Progenitor cell of endocrine pancreas (in vitro differentiated cells): ENCODE results near the gene RPS6KA1. TPM values are rescaled to one million over a fixed set of nuclear protein-coding genes. Genes with fewer than 3 reads are reported as not detected.

Experiments
- DNase-seq: peaks from one replicate; pipeline ENCODE4 v3.0.0; 2021; ENCODE audit warnings: low spot score; ENCODE audit not compliant: unreplicated experiment
- H3K27ac Mint-ChIP-seq: 2 replicates; pipeline ENCODE4 v1.8.0; 2021; ENCODE audit warnings: mild to moderate bottlenecking, moderate library complexity, mixed read lengths
- H3K27me3 Mint-ChIP-seq: 2 replicates; pipeline ENCODE4 v1.8.0; 2021; ENCODE audit warnings: mixed read lengths
- H3K36me3 Mint-ChIP-seq: 2 replicates; pipeline ENCODE4 v1.8.0; 2022; ENCODE audit warnings: mixed read lengths; ENCODE audit not compliant: insufficient read depth
- H3K4me1 Mint-ChIP-seq: 2 replicates; pipeline ENCODE4 v1.8.0; 2021; ENCODE audit warnings: low read depth, mixed read lengths
- H3K4me3 Mint-ChIP-seq: 2 replicates; pipeline ENCODE4 v1.8.0; 2021; ENCODE audit warnings: low read depth, mild to moderate bottlenecking, moderate library complexity, mixed read lengths
- H3K9me3 Mint-ChIP-seq: 2 replicates; pipeline ENCODE4 v1.8.0; 2021; ENCODE audit warnings: low read depth, mixed read lengths
- total RNA-seq: library from RNA; stranded (reverse); gene quantifications from 2 replicates; pipeline ENCODE4 v1.2.1, GENCODE V29; 2021
- TF ChIP-seq, protein P1 (sequence below): fragments of 200-600 bp; sonication (generic); IDR thresholded peaks from one replicate; pipeline ENCODE4 v1.5.0; 2021; ENCODE audit warnings: antibody characterized with exemption, mild to moderate bottlenecking; ENCODE audit not compliant: unreplicated experiment

The RPS6KA1 gene
- total RNA-seq, 1 donor from 2014 or later, result 26.7 TPM

GRCh38 chr1:26522073-26522472 lies 7.5 kb upstream of the RPS6KA1 start:
- TF ChIP-seq, protein P1, sequence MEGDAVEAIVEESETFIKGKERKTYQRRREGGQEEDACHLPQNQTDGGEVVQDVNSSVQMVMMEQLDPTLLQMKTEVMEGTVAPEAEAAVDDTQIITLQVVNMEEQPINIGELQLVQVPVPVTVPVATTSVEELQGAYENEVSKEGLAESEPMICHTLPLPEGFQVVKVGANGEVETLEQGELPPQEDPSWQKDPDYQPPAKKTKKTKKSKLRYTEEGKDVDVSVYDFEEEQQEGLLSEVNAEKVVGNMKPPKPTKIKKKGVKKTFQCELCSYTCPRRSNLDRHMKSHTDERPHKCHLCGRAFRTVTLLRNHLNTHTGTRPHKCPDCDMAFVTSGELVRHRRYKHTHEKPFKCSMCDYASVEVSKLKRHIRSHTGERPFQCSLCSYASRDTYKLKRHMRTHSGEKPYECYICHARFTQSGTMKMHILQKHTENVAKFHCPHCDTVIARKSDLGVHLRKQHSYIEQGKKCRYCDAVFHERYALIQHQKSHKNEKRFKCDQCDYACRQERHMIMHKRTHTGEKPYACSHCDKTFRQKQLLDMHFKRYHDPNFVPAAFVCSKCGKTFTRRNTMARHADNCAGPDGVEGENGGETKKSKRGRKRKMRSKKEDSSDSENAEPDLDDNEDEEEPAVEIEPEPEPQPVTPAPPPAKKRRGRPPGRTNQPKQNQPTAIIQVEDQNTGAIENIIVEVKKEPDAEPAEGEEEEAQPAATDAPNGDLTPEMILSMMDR, result no peak
- no peak overlapping the region for H3K27ac Mint-ChIP-seq
- no peak for DNase-seq
- no peaks in the 10 kb centered on the region for H3K36me3 Mint-ChIP-seq
- no peaks in the 10 kb centered on the region for H3K4me1 Mint-ChIP-seq
- peaks cover 23% of the 10 kb centered on the region for H3K27me3 Mint-ChIP-seq
- no peaks in the 10 kb centered on the region for H3K9me3 Mint-ChIP-seq
- no peak overlapping the region for H3K4me3 Mint-ChIP-seq

DNA sequence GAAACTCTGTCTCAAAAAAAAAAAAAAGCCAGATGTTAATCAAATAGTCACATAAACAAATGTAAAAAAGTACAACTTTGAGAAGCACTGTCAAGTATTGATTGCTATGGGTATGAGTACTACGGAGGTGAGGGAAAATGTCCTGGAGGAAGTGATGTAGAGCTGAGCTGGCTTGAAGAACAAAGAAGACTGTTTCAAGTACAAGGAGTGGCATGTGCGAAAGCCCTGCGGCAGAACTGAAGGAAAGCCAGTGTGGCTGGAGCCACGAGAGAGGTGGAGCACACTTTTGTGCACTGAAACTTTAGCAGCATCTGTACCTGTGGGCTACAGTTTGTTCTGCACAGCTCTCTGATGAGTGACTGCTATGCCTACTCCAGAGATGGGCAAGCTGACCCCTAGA lies 5.4 kb upstream of the RPS6KA1 start:
- TF ChIP-seq, protein P1, result no peak
- Mint-ChIP-seq H3K27me3 (peaks cover 26% of the 10 kb centered on the region), H3K36me3 (no peaks in the 10 kb centered on the region), H3K9me3 (no peaks in the 10 kb centered on the region), H3K27ac (peak overlapping the region; percentile 54), H3K4me1 (peaks cover 2% of the 10 kb centered on the region), H3K4me3 (no peak overlapping the region)
- no peak for DNase-seq

DNA sequence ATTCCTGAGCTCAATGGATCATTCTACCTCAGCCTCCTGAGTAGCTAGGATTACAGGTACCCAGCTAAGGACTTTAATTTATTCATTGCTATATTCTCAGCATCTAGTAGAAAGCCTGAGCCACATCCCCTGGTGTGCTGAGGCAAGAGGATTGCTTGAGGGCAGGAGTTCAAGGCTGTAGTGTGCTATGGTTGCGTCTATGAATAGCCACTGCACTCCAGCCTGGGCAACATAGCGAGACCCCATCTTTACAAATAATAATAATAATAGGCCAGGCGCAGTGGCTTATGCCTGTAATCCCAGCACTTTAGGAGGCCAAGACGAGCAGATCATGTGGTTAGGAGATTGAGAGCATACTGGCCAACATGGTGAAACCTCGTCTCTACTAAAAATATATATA lies 3.3 kb upstream of the RPS6KA1 start:
- Mint-ChIP-seq H3K4me3 (no peak overlapping the region), H3K36me3 (no peaks in the 10 kb centered on the region), H3K4me1 (peaks cover 13% of the 10 kb centered on the region), H3K27ac (no peak overlapping the region), H3K27me3 (peaks cover 21% of the 10 kb centered on the region), H3K9me3 (no peaks in the 10 kb centered on the region)
- TF ChIP-seq, protein P1, result no peak
- DNase-seq, result no peak

DNA sequence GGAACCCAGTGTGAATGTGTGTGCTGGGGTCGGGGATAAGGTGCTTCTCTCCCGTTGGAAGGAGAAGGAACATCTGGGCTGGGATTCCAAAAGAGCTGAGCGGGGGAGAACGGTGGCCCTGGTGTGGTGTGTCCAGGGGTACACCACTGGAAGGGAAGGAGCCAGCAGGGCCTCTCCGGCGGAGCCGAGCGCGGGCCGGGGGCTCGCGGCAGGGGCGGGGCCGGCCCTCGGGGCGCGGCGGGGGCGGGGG lies 231 bp upstream of the RPS6KA1 start:
- Mint-ChIP-seq H3K9me3 (no peaks in the 10 kb centered on the region), H3K36me3 (no peaks in the 10 kb centered on the region), H3K27me3 (peaks cover 10% of the 10 kb centered on the region), H3K4me1 (peaks cover 15% of the 10 kb centered on the region), H3K4me3 (peak overlapping the region; percentile 78), H3K27ac (peak overlapping the region; percentile 94)
- TF ChIP-seq, protein P1, result no peak
- no peak for DNase-seq

DNA sequence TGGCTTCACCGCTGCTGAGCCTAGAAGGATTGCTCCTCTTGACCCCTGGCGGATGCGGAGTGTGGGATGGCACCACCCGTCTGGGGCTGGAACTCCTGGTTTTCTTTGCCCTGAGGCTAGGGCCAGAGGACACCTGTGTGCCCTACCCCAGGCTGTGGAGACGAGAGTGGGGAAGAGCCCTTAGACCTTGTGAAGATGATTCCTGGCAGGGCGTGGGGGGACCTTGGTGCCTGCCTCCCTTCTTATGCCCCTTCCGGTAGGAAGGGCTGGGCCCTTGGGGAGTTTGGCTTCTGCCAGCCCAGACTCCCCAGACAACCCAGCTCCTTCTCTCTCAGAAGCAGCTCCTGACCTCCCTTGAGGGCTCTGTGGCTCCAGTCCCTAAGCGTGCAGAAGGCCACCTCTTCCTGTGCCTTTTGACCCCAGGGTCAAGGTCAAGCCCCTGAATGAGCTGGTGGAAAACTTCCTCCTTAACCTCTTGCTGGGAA lies 891 bp downstream of the RPS6KA1 start:
- peak overlapping the region; percentile 84 for H3K27ac Mint-ChIP-seq
- H3K36me3 Mint-ChIP-seq, result no peaks in the 10 kb centered on the region
- TF ChIP-seq, protein P1, result no peak
- no peak for DNase-seq
- H3K4me1 Mint-ChIP-seq, result peaks cover 15% of the 10 kb centered on the region
- no peaks in the 10 kb centered on the region for H3K9me3 Mint-ChIP-seq
- peaks cover 3% of the 10 kb centered on the region for H3K27me3 Mint-ChIP-seq
- peak overlapping the region; percentile 81 for H3K4me3 Mint-ChIP-seq
